PC-3 (cell line): Measurements from ENCODE around the gene CAMK2A. TPM values are rescaled to one million over a fixed set of nuclear protein-coding genes. Genes with fewer than 3 reads are reported as not detected.
A peak's percentile ranks its signal among the peaks of the same experiment; 100 is the strongest.

Source experiments
- ATAC-seq: fragments of 200-7000 bp; cut with Tn5 transposase; 2 replicates; pipeline ENCODE4 v1.9.1; 2020; ENCODE audit warnings: mild to moderate bottlenecking, moderate library complexity
- BruUV-seq: library from RNA; stranded (reverse); fragments of 400-500 nt; replicated peaks from 2 replicates; lab custom pipeline; 2021; lab: Mats Ljungman, UMichigan
- CTCF ChIA-PET: fragments of 300-600 bp; sonication (Branson Sonifier 250); formaldehyde crosslinking; loops from one replicate; lab custom pipeline; 2022; ENCODE audit warnings: antibody characterized with exemption; lab: Charles Lee
- POLR2A ChIA-PET: fragments of 300-600 bp; sonication (Branson Sonifier 250); formaldehyde crosslinking; loops from one replicate; lab custom pipeline; 2022; ENCODE audit warnings: antibody characterized with exemption; ENCODE audit not compliant: unreplicated experiment; lab: Charles Lee
- DNase-seq: peaks from one replicate; pipeline ENCODE4 v3.0.0-alpha.2; 2015
- H2AFZ ChIP-seq: fragments of 300-600 bp; sonication (generic); 2 replicates; pipeline ENCODE4 v1.6.0; 2016; ENCODE audit warnings: antibody characterized with exemption, low read length
- H3F3A ChIP-seq: fragments of 300-600 bp; sonication (generic); one replicate; pipeline ENCODE4 v1.6.0; 2017; ENCODE audit warnings: antibody characterized with exemption, low read length, control low read depth, mild to moderate bottlenecking; ENCODE audit not compliant: unreplicated experiment
- H3K27ac ChIP-seq: fragments of 300-600 bp; sonication (generic); 2 replicates; pipeline ENCODE4 v1.5.1; 2016; ENCODE audit warnings: mild to moderate bottlenecking, low read length
- H3K27me3 ChIP-seq: fragments of 300-600 bp; sonication (generic); 2 replicates; pipeline ENCODE4 v1.6.1; 2016; ENCODE audit warnings: low read length, mixed read lengths
- H3K36me3 ChIP-seq: fragments of 300-600 bp; sonication (generic); 2 replicates; pipeline ENCODE4 v1.6.1; 2016; ENCODE audit warnings: low read depth, mixed run types, low read length, mixed read lengths
- H3K4me1 ChIP-seq: fragments of 300-600 bp; sonication (generic); 2 replicates; pipeline ENCODE4 v1.5.1; 2016; ENCODE audit warnings: low read length; ENCODE audit not compliant: insufficient read depth
- H3K4me2 ChIP-seq: fragments of 300-600 bp; sonication (generic); 2 replicates; pipeline ENCODE4 v1.6.0; 2016; ENCODE audit warnings: low read length
- H3K4me3 ChIP-seq: fragments of 300-600 bp; sonication (generic); 2 replicates; pipeline ENCODE4 v1.5.1; 2016; ENCODE audit warnings: mild to moderate bottlenecking, low read length, mixed read lengths
- H3K79me2 ChIP-seq: fragments of 300-600 bp; sonication (generic); 2 replicates; pipeline ENCODE4 v1.6.1; 2017; ENCODE audit warnings: low read length, mixed read lengths
- H3K9ac ChIP-seq: fragments of 300-600 bp; sonication (generic); 2 replicates; pipeline ENCODE4 v1.6.0; 2016; ENCODE audit warnings: mild to moderate bottlenecking, low read length
- H3K9me2 ChIP-seq: fragments of 300-600 bp; sonication (generic); replicated peaks from 2 replicates; pipeline ENCODE4 v1.6.1; 2016; ENCODE audit warnings: mixed run types, low read length, mixed read lengths
- H3K9me3 ChIP-seq: fragments of 300-600 bp; sonication (generic); 2 replicates; pipeline ENCODE4 v1.6.1; 2016; ENCODE audit warnings: low read length, mixed read lengths
- H4K20me1 ChIP-seq: fragments of 300-600 bp; sonication (generic); 2 replicates; pipeline ENCODE4 v1.6.1; 2016; ENCODE audit warnings: low read length, mixed read lengths
- CTCF ChIP-seq: fragments of 300-600 bp; sonication (generic); conservative IDR thresholded peaks from 2 replicates; pipeline ENCODE4 v1.5.1; 2017; ENCODE audit warnings: antibody characterized with exemption, low read depth, mild to moderate bottlenecking, low read length
- EZH2 ChIP-seq: fragments of 300-600 bp; sonication (generic); IDR thresholded peaks from one replicate; pipeline ENCODE4 v1.6.1; 2017; ENCODE audit warnings: antibody characterized with exemption, mild to moderate bottlenecking, low read length; ENCODE audit not compliant: unreplicated experiment
- EZH2phosphoT487 ChIP-seq: fragments of 300-600 bp; sonication (generic); IDR thresholded peaks from 2 replicates; pipeline ENCODE4 v1.6.1; 2018; ENCODE audit warnings: mild to moderate bottlenecking, antibody characterized with exemption, low read length, borderline replicate concordance
- intact Hi-C: fragments of 100-400 bp; cut with micrococcal nuclease; formaldehyde crosslinking; loops from 2 replicates; pipeline ENCODE4 v1.9.0; 2023
- total RNA-seq: library from RNA; depleted of rRNA; stranded (reverse); fragments of >200 nt; gene quantifications from 2 replicates; pipeline ENCODE4 v1.2.3, GENCODE V29; 2014

CAMK2A gene
- total RNA-seq, 1 experiment from 2014 or later: 0.15 TPM

- Histone ChIP-seq H3K9me2 (no peaks in the 10 kb centered on the region), H3K4me3 (no peak overlapping the region), H3K79me2 (no peaks in the 10 kb centered on the region), H3K9me3 (no peaks in the 10 kb centered on the region), H3K36me3 (no peaks in the 10 kb centered on the region), H3K4me1 (0 out of 2 replicates have a peak, but pooled peaks cover 12% of the 10 kb centered on the region), H2AFZ (no peak overlapping the region), H4K20me1 (no peaks in the 10 kb centered on the region), H3F3A (no peaks in the 10 kb centered on the region), H3K4me2 (no peak overlapping the region), H3K9ac (no peak overlapping the region), H3K27ac (no peak overlapping the region), H3K27me3 (no peaks in the 10 kb centered on the region)
- no TSS peak for BruUV-seq
- ChIA-PET POLR2A (no interaction called here), CTCF (no interaction called here)
- intact Hi-C loops: no loop called here
- DNase-seq (no peak), ATAC-seq (no peak)
- TF ChIP-seq CTCF: no peak
- no peak for TF ChIP-seq EZH2
- no peak for TF ChIP-seq EZH2phosphoT487
Observed at GRCh38 chr5:150304481-150305081, 15.0 kb upstream of the CAMK2A start.

GRCh38 chr5:150303660-150304386 is 14.2 kb upstream of the CAMK2A start:
- Histone ChIP-seq H3K9me3 (no peaks in the 10 kb centered on the region), H3K27ac (no peak overlapping the region), H3K4me1 (peaks cover 14% of the 10 kb centered on the region), H3K9ac (no peak overlapping the region), H3K36me3 (no peaks in the 10 kb centered on the region), H3K9me2 (no peaks in the 10 kb centered on the region), H3K27me3 (no peaks in the 10 kb centered on the region), H3F3A (no peaks in the 10 kb centered on the region), H4K20me1 (no peaks in the 10 kb centered on the region), H3K79me2 (no peaks in the 10 kb centered on the region), H2AFZ (no peak overlapping the region), H3K4me3 (no peak overlapping the region), H3K4me2 (no peak overlapping the region)
- POLR2A ChIA-PET: no interaction called here
- ATAC-seq (no peak), DNase-seq (no peak)
- TF ChIP-seq EZH2 (no peak), CTCF (no peak), EZH2phosphoT487 (no peak)
- BruUV-seq: no TSS peak
- intact Hi-C loops: loop anchor here (2.0 kb wide), 1 partner anchor 53 kb away; the partner anchor contains the start of gene TCOF1
- CTCF ChIA-PET: no interaction called here

GRCh38 chr5:150303070-150303615 is 13.6 kb upstream of the CAMK2A start:
- no peaks in the 10 kb centered on the region for H4K20me1 ChIP-seq
- no TSS peak for BruUV-seq
- H3K27me3 ChIP-seq: no peaks in the 10 kb centered on the region
- no peaks in the 10 kb centered on the region for H3K36me3 ChIP-seq
- no peak overlapping the region for H3K9ac ChIP-seq
- H3K4me1 ChIP-seq: peaks cover 20% of the 10 kb centered on the region
- H3K4me3 ChIP-seq: peak overlapping the region; percentile 72
- CTCF ChIA-PET: no interaction called here
- H3K79me2 ChIP-seq: no peaks in the 10 kb centered on the region
- no peaks in the 10 kb centered on the region for H3K9me3 ChIP-seq
- no peaks in the 10 kb centered on the region for H3F3A ChIP-seq
- POLR2A ChIA-PET: no interaction called here
- intact Hi-C loops: loop anchor here (2.0 kb wide), 1 partner anchor 54 kb away; the partner anchor contains the start of gene TCOF1
- no peak for DNase-seq
- H3K9me2 ChIP-seq: no peaks in the 10 kb centered on the region
- peak overlapping the region; percentile 92 for H3K4me2 ChIP-seq
- ATAC-seq: no peak
- H3K27ac ChIP-seq: no peak overlapping the region
- peak overlapping the region; percentile 96 for H2AFZ ChIP-seq
- TF ChIP-seq EZH2 (no peak), EZH2phosphoT487 (no peak), CTCF (no peak)
